ENCODE measurements around the gene EPAS1. TPM values are rescaled to one million over a fixed set of nuclear protein-coding genes. Genes with fewer than 3 reads are reported as not detected.

EPAS1 gene
- total and polyA plus RNA-seq, 2 experiments from 2014 or later: 47.5 to 73.8 TPM

GRCh38 chr2:46263347-46263746 lies 33.9 kb upstream of the EPAS1 start:
- Histone ChIP-seq H3K27me3 (replicated peaks; ENCODE audit: insufficient read depth) (no peaks in the 10 kb centered on the region), H3K36me3 (ENCODE audit: low read depth) (no peaks in the 10 kb centered on the region), H3F3A (ENCODE audit: insufficient read depth) (no peaks in the 10 kb centered on the region), H3K79me2 (ENCODE audit: insufficient read depth) (no peaks in the 10 kb centered on the region), H3K4me1 (ENCODE audit: insufficient read depth) (no peaks in the 10 kb centered on the region), H3K4me2 (ENCODE audit: unreplicated experiment) (no peak overlapping the region), H3K9ac (no peak overlapping the region), H3K4me3 (no peak overlapping the region), H4K20me1 (ENCODE audit: insufficient read depth) (no peaks in the 10 kb centered on the region), H3K9me2 (ENCODE audit: insufficient read depth) (no peaks in the 10 kb centered on the region), H3K9me3 (ENCODE audit: low read depth) (no peaks in the 10 kb centered on the region), H3K27ac (no peak overlapping the region), H2AFZ (no peak overlapping the region)
- in situ Hi-C loops (cut with MboI): no loop called here
- TF ChIP-seq EZH2 (IDR thresholded peaks at IDR 0.05; ENCODE audit: insufficient read depth, poor library complexity, severe bottlenecking) (no peak), EZH2phosphoT487 (IDR thresholded peaks at IDR 0.05; ENCODE audit: insufficient read depth, low read depth) (no peak)
- 92 to 93% methylated on average over 1 of the region's 1 CpG for WGBS, 2 experiments (ENCODE audit: low coverage in 1 of 2, low lambda C conversion rate in 2 of 2, missing lambda C conversion rate in 2 of 2)
- no peak for DNase-seq

- H3K4me3 ChIP-seq: no peak overlapping the region
- TF ChIP-seq EZH2phosphoT487 (IDR thresholded peaks at IDR 0.05; ENCODE audit: insufficient read depth, low read depth) (no peak), EZH2 (IDR thresholded peaks at IDR 0.05; ENCODE audit: insufficient read depth, poor library complexity, severe bottlenecking) (no peak)
- no peaks in the 10 kb centered on the region for H3K36me3 ChIP-seq (ENCODE audit: low read depth)
- H3K9me3 ChIP-seq (ENCODE audit: low read depth): no peaks in the 10 kb centered on the region
- in situ Hi-C loops (cut with MboI): no loop called here
- H3K4me1 ChIP-seq (ENCODE audit: insufficient read depth): peaks cover 8% of the 10 kb centered on the region
- H3K79me2 ChIP-seq (ENCODE audit: insufficient read depth): no peaks in the 10 kb centered on the region
- H3K9me2 ChIP-seq (ENCODE audit: insufficient read depth): no peaks in the 10 kb centered on the region
- no peak overlapping the region for H3K9ac ChIP-seq
- no peak overlapping the region for H3K4me2 ChIP-seq (ENCODE audit: unreplicated experiment)
- no peaks in the 10 kb centered on the region for H3F3A ChIP-seq (ENCODE audit: insufficient read depth)
- H3K27ac ChIP-seq: no peak overlapping the region
- WGBS, 2 experiments (ENCODE audit: low coverage in 1 of 2, low lambda C conversion rate in 2 of 2, missing lambda C conversion rate in 2 of 2): 89 to 95% methylated on average over 2 of the region's 2 CpGs
- H4K20me1 ChIP-seq (ENCODE audit: insufficient read depth): no peaks in the 10 kb centered on the region
- no peak for DNase-seq
- no peak overlapping the region for H2AFZ ChIP-seq
- H3K27me3 ChIP-seq (replicated peaks; ENCODE audit: insufficient read depth): no peaks in the 10 kb centered on the region
Observed at GRCh38 chr2:46264447-46264846, 32.8 kb upstream of the EPAS1 start.

GRCh38 chr2:46266134-46266533 lies 31.1 kb upstream of the EPAS1 start:
- no peak overlapping the region for H3K27ac ChIP-seq
- no peak overlapping the region for H3K9ac ChIP-seq
- no peak for TF ChIP-seq EZH2phosphoT487 (IDR thresholded peaks at IDR 0.05; ENCODE audit: insufficient read depth, low read depth)
- no peak for TF ChIP-seq EZH2 (IDR thresholded peaks at IDR 0.05; ENCODE audit: insufficient read depth, poor library complexity, severe bottlenecking)
- no peaks in the 10 kb centered on the region for H3K9me2 ChIP-seq (ENCODE audit: insufficient read depth)
- H3K36me3 ChIP-seq (ENCODE audit: low read depth): no peaks in the 10 kb centered on the region
- no peaks in the 10 kb centered on the region for H3F3A ChIP-seq (ENCODE audit: insufficient read depth)
- H3K9me3 ChIP-seq (ENCODE audit: low read depth): no peaks in the 10 kb centered on the region
- H3K4me3 ChIP-seq: no peak overlapping the region
- DNase-seq: no peak
- peaks cover 18% of the 10 kb centered on the region for H3K4me1 ChIP-seq (ENCODE audit: insufficient read depth)
- no peak overlapping the region for H2AFZ ChIP-seq
- H3K27me3 ChIP-seq (replicated peaks; ENCODE audit: insufficient read depth): no peaks in the 10 kb centered on the region
- H3K79me2 ChIP-seq (ENCODE audit: insufficient read depth): no peaks in the 10 kb centered on the region
- H3K4me2 ChIP-seq (ENCODE audit: unreplicated experiment): no peak overlapping the region
- in situ Hi-C loops (cut with MboI): no loop called here
- no peaks in the 10 kb centered on the region for H4K20me1 ChIP-seq (ENCODE audit: insufficient read depth)
- 88 to 92% methylated on average over 5 of the region's 5 CpGs for WGBS, 2 experiments (ENCODE audit: low coverage in 1 of 2, low lambda C conversion rate in 2 of 2, missing lambda C conversion rate in 2 of 2)

- no peak overlapping the region for H2AFZ ChIP-seq
- H3K4me2 ChIP-seq (ENCODE audit: unreplicated experiment): no peak overlapping the region
- no peaks in the 10 kb centered on the region for H3K9me3 ChIP-seq (ENCODE audit: low read depth)
- no peak overlapping the region for H3K9ac ChIP-seq
- WGBS, 2 experiments (ENCODE audit: low coverage in 1 of 2, low lambda C conversion rate in 2 of 2, missing lambda C conversion rate in 2 of 2): 72 to 93% methylated on average over 1 of the region's 1 CpG
- peaks cover 18% of the 10 kb centered on the region for H3K4me1 ChIP-seq (ENCODE audit: insufficient read depth)
- H3K27ac ChIP-seq: no peak overlapping the region
- no peaks in the 10 kb centered on the region for H3K79me2 ChIP-seq (ENCODE audit: insufficient read depth)
- no peak for DNase-seq
- H3K9me2 ChIP-seq (ENCODE audit: insufficient read depth): no peaks in the 10 kb centered on the region
- H3K36me3 ChIP-seq (ENCODE audit: low read depth): no peaks in the 10 kb centered on the region
- no peaks in the 10 kb centered on the region for H3K27me3 ChIP-seq (replicated peaks; ENCODE audit: insufficient read depth)
- H4K20me1 ChIP-seq (ENCODE audit: insufficient read depth): no peaks in the 10 kb centered on the region
- in situ Hi-C loops (cut with MboI): no loop called here
- H3F3A ChIP-seq (ENCODE audit: insufficient read depth): no peaks in the 10 kb centered on the region
- H3K4me3 ChIP-seq: no peak overlapping the region
- no peak for TF ChIP-seq EZH2 (IDR thresholded peaks at IDR 0.05; ENCODE audit: insufficient read depth, poor library complexity, severe bottlenecking)
- no peak for TF ChIP-seq EZH2phosphoT487 (IDR thresholded peaks at IDR 0.05; ENCODE audit: insufficient read depth, low read depth)
Observed at GRCh38 chr2:46267616-46268015, 29.6 kb upstream of the EPAS1 start.

GRCh38 chr2:46268196-46268595 lies 29.0 kb upstream of the EPAS1 start:
- Histone ChIP-seq H3K79me2 (ENCODE audit: insufficient read depth) (no peaks in the 10 kb centered on the region), H3K4me2 (ENCODE audit: unreplicated experiment) (no peak overlapping the region), H3K36me3 (ENCODE audit: low read depth) (no peaks in the 10 kb centered on the region), H3K4me3 (no peak overlapping the region), H3K9ac (no peak overlapping the region), H3K27me3 (replicated peaks; ENCODE audit: insufficient read depth) (no peaks in the 10 kb centered on the region), H3F3A (ENCODE audit: insufficient read depth) (no peaks in the 10 kb centered on the region), H3K9me3 (ENCODE audit: low read depth) (no peaks in the 10 kb centered on the region), H3K4me1 (ENCODE audit: insufficient read depth) (peaks cover 18% of the 10 kb centered on the region), H2AFZ (no peak overlapping the region), H3K9me2 (ENCODE audit: insufficient read depth) (no peaks in the 10 kb centered on the region), H4K20me1 (ENCODE audit: insufficient read depth) (no peaks in the 10 kb centered on the region), H3K27ac (no peak overlapping the region)
- in situ Hi-C loops (cut with MboI): no loop called here
- WGBS, 2 experiments (ENCODE audit: low coverage in 1 of 2, low lambda C conversion rate in 2 of 2, missing lambda C conversion rate in 2 of 2): 45 to 69% methylated on average over 2 of the region's 2 CpGs
- no peak for DNase-seq
- TF ChIP-seq EZH2phosphoT487 (IDR thresholded peaks at IDR 0.05; ENCODE audit: insufficient read depth, low read depth) (no peak), EZH2 (IDR thresholded peaks at IDR 0.05; ENCODE audit: insufficient read depth, poor library complexity, severe bottlenecking) (no peak)
